DMS114 treated with DMSO at 0.1 percent for 48 hours (cell line): Measurements from ENCODE around the gene RSRP1.
A peak's percentile ranks its signal among the peaks of the same experiment; 100 is the strongest.
"Not testable (repeated sequence)": the region's sequence is repeated elsewhere in the genome, so short reads cannot be mapped to it uniquely, and the experiment has no call there.

Experiments used
- DNase-seq: peaks from one replicate; lab custom pipeline; 2025; ENCODE audit not compliant: unreplicated experiment; lab: John Stamatoyannopoulos, UW

RSRP1 gene

DNA sequence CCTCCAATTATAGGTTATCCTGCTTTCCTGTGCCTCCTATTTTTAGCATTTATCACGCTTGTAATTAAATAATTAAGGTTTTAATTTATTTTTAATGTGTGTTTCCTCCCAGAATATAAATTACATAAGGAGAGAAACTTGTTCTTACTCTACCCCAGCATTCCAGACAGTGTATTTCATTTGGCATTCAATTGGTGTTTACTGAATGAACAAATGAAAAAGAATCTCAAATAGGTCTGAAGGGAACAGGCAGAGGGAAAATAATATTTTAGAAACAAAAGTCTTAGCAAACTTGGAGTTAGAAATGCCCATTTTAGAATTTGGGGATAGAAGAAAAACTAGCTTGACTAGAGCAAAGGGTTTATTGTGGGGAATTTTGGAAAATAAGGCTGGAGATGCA lies 9.9 kb upstream of the RSRP1 start:
- DNase-seq, result no peak

DNA sequence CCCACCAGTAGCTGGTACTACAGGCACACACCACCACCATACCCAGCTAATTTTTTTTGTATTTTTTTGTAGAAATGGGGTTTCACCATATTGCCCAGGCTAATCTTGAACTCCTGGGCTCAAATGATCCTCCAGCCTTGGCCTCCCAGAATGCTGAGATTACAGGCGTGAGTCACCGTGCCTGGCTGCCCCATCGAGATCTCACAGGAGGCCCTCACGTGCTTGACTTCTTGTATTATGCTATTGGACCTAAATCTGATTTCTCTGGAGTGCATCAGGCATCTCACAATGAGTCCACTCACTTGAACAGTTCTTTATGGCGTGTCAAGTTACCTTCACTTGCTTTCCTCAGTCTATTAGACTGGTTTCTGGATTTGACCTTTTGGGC lies 9.3 kb upstream of the RSRP1 start:
- DNase-seq, result no peak

DNA sequence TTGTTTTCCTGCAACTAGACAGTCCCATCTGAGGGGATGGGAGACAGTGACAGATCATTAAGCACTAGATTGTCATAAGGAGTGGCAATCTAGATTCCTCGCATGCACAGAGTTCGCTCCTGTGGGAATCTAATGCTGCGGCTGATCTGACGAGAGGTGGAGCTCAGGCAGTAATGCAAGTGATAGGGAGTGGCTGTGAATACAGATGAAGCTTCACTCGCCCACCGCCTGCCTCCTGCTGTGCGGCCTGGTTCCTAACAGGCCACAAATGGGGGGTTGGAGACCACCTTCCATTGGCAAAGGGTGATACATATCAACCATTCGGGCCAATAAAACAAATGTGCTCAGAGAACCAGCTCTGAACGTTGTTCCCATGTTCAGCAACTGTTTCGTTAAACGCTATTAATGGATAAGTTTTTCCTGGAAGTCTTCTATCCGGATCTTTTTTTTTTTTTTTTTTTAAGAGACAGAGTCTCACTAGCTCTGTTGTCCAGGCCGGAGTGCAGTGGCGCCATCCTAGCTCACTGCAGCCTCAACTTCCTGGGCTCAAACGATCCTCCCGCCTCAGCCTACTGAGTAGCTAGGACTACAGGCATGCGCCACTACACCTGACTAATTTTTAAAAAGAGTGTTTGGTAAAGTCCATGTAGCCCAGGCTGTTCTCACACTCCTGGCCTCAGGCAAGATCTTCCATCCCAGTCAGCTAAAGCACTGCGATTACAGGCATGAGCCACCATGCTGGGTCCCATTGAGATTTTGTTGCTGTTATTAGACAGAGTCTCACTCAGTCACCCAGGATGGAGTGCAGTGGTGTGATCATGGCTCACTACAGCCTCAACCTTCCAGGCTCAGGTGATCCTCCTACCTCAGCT lies 8.7 kb upstream of the RSRP1 start:
- no peak for DNase-seq

DNA sequence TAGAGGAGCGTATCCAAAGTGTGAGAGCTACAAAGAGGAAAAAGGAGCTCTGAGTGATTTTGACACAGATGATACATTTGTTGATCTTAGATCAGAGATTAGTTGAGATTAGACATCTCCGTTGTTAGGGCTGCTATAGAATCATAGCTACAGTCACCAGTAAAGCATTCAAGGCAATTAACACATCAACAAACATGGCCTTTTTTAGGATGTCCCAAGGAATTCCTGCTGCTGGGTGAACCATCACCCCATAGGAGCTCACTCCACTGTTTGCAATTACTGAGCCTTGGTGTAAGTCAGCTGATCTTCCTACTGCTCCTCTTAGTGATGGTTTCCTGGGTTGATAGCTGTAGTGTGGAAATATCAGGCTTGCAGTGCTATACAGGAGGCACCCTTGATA lies 6.7 kb upstream of the RSRP1 start:
- DNase-seq, result no peak

DNA sequence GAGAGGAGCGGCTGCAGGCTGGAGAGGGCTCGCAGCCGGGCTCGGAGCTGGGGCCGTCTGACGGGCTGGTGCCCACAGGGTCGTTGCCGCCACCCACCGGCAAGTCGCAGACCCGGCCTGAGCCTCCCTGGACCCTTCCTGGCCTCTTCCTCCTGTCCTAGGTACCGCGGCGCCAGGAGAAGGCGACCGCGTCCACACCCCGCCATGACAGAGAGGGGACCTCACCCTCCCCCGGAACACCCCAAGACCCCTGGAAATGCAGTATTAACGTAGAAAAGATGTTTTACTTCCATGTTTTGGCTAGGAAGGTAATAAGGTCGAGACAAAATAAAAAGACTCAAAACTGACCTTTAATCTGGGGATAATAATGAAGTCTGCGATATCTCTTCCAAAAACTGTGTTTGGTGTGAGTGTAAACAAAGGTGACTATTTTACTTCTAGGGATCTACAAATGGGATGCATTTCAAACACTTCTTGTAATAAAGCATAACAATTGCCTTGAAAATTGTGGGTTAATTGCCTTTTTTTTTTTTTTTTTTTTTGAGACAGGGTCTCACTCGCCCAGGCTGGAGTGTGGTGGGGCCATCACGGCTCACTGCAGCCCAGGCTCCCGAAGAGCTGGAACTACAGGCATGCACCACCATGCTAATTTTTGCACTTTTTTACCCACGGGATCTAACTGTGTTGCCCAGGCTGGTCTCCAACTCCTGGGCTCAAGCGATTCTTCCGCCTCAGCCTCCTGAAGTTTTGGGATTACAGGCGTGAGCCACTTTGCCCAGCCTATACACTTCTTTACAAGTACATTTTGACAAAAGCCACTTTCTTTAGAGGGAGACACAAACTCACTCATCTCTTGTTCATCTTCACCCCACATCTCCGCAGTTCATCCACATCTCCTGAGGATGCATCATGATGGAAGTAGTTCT lies 838 bp upstream of the RSRP1 start:
- DNase-seq, result no peak

DNA sequence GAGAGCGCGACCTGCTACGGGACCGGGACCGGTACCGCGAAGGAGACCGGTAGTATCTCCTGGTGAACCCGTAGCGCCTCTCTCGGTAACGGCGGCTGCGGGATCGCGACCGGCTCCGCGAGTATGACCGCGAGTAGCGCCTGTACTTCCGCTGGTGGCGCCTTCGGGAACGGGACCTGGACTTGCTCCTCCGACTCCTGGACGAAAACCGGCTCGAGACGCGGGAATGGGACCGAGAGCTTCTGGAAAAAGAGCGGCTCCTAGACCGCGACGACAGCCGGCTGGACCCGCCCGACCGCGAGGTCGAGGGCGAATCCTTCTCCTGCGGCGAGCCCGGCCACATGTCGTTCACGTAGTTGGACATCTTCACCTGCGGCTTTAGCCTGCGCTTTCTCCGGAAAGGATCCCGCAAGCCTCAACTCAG lies 642 bp downstream of the RSRP1 start:
- DNase-seq, result no peak

DNA sequence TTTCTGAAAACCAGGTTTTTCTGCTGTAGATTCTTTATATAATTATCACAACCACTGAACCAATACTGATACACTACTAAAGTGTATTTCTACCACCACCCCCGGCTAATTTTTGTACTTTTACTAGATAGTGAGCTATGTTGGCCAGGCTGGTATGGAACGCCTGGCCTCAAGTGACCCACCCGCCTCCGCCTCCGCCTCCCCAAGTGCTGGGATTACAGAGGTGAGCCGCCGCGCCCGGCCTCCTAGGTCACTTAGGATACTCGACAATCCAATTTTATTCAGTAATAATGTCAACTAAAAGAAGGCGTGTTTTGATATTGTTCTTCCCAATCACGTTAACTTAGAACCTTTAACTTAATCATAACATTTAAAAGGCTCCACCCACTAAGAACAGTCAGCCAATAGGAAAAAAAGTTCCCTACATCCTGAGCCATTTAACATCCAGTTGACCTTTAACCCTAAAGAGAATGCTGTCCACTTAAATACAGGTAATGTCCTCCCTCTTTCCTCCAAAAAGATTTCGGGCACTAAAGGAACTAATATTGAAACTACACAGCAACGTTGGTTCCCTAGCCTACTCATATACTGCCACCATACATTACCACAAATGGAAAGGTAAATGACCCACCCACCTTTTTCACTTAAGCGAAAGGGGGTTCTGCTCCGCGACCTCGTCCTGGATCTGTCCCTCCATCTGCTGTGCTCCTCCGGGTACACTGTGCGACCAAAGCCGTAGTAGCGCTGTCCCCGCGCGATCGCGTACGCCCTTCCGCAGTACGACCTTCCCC lies 1.2 kb downstream of the RSRP1 start:
- peak; percentile 51 for DNase-seq

DNA sequence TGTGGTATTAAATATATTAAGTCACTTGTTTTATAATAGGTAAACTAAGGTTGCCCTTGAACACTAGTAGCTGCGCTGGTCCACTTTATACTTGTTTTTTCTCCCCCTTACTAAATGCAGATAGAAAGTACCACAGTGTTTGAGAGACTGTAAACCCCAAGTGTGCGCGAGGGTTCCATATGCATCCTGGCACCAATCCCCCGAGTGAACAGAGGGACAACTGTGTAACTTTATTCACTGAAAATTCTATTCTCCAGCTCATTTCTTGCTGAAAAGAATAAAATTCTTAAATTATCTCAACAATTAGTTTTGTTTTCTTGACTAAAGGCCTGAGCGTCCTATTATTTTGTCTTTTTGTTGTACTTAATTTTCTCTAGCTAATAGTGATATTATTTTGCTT lies 1.9 kb downstream of the RSRP1 start:
- DNase-seq, result no peak

DNA sequence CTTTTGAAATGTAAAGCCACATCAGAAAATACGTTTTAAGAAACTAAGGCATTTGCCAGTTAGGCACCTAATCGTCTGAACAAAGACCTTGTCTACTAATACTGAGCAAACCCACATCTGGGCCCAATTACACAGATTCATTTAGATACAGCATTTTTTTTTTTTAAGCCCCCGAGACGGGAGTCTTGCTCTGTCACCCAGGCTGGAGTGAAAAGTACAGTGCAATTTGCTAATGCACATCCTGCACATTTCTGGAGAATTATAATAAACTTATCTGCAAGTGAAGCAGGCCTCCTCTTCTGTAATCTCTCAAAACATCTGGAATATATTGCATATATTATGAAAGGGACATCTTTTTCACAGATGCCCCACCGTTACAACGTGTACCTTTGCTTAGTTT lies 3.3 kb downstream of the RSRP1 start:
- DNase-seq, result no peak

DNA sequence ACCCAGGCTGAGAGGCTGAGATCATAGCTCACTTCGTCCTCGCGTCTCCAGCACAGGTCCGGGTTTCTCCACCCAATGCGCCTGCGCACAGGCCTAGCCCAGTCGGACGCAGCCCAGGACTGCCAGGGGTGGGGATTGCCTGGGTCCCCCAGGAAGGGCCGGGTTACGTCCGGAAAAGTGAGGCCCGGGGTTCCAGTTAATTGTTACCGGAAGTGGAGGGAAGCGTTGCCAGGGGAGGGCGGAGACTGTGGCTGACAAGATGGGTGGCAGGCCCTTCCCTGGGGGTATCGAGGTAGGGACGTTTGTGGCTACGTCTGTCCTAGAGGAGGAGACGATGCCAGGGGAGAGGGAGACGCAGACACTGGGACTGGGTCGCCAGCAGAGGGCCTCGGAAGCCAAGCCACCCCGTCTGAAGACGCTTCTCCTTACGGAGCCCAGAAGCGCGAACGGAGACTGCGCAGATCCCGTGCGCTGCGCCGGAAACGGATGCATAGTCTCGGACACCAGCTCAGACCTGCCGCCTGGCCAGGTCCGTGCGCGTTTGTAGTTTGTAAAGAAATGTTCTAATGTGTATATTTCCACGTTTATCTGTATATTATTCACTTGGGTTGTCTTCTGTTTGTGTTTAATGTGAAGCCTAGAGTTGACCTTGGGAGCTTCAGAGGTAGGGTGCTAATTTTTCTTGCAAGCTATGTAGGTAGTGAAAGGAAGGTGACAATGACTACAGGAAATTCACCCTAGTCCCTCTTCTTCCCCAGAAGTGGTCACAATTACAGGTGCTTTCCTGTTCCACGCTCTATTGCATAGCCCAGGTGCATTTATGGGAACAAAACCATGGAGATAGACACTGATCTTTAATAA lies 7.3 kb downstream of the RSRP1 start:
- peak; percentile 92 for DNase-seq

DNA sequence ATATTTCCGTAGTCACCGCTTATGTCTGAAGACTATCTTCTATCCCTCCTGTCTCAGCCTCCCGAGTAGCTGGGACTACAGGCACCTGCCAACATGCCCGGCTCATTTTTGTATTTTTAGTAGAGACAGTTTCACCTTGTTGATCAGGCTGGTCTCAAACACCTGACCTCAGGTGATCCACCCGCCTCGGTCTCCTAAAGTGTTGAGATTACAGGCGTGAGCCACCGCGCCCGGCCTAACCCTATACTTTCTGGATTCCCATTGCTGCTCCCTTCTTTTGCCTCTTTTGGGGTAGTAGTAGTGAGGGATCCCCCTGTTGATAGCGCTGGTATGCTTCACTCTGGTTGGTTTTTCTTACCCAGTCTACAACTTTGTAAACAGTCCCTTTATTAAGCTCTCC lies 9.2 kb downstream of the RSRP1 start:
- DNase-seq, result no peak

DNA sequence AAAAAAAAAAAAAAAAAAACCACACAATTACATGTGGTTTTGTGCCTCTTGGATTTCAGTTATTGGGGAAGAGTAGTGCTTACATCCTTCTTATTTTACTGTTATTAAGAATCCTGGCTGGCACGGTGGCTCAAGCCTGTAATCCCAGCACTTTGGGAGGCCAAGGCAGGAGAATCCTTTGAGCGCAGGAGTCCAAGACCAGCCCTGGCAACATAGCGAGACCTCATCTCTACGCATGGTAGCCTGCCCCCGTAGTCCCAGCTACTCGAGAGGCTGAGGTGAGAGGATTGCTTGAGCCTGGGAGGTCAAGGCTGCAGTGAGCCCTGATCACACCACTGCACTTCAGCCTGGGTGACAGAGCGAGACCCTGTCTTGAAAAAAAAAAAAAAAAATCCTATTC lies 11.0 kb downstream of the RSRP1 start:
- not testable (repeated sequence) for DNase-seq

DNA sequence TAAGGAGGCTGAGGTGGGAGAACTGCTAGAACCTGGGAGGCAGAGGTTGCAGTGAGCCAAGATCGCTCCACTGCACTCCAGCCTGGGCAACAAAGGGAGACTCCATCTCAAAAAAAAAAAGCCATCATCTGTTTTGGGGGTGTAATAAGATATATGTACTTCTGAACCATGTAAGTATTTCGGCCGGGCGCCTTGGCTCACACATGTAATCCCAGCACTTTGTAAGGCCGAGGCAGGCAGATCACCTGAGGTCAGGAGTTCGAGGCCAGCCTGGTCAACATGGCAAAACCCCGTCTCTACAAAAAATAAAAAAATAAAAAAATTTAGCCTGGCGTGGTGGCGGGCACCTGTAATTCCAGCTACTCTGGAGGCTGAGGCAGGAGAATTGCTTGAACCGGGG lies 11.8 kb downstream of the RSRP1 start:
- not testable (repeated sequence) for DNase-seq

DNA sequence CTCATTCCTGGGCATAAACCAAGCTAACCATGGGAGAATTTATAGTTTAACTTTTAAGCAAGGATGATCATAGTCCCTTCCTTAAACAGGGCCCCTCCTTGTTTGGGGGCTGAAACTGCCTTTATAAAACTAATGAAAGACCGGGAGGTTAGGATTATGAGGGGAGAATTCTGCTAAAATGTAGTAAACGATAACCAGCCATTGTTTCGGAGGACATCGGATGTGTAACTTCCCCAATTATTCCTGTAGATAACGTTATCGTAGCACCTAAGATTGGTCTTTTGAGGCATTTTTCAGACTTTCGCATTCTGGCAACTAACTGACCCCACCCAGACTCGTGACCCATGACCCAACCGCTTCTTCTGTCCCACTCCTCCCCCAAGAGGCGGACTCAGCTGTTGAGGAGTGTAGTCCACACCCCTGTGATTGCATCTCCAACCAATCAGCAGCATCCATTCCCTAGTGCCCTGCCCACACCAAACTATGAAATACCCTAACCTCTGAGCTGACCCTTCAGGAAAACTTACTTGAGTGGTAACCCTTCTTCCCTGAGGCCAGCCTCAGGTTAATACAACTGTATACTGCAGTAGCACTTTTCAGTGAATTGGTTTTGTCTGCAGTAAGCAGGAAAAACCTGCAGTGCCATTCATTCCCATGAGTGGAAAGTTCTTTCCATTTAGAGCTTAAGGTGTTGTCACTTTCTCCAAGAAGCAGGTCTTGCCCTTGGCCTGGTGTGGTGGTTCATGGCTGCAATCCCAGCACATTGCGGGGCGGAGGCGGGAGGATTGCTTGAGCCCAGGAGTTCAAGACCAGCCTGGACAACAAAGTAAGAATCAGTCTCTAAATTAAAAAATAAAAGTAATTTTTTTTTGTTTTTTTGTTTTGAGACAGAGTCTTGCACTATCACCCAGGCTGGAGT lies 14.1 kb downstream of the RSRP1 start:
- peak; percentile 66 for DNase-seq

DNA sequence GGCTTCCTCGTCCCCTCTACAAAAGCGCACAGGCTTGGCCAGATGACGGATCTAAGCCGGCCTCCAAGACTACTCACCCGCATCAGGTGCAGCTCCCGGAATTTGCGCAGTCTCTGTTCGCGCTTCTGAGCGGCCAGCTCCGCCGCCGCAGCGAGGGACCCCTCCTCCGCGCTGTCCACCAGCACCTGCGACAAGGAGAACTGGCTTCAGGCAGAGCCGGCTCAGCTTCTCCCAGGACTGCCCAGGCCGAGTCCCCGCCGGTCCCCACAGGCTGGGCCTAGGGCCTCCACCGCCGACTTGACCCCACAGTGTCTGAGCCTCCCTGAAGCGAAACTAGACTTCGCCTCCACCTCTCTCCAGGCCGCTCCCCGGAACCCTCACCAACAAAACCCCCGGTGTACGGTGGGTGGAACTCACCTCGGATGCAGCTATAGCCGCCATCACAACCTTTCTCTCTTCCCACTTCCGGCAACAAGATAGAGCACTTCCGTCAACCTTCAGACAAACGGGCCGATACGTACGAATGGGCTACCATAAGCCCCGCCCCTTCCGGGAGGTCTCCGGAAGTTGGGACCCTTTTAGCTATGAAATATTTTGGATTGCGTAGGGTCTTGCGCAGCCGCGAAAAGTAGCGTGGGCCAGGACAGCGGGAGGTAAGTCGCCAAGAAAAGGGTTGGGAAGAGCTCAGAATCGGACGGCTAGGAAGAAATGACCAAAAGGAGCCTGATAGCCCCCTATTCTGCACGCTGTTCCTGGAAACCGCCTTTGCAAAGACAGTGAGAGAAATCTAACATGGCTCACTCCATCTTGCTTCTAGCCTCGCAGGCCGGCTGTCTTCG lies 15.0 kb downstream of the RSRP1 start, which contains the start of gene SYF2:
SYF2 (minus strand) TSS at position 476 of the 839 bp plus-strand sequence; CDS start at position 441, 35 bp downstream.
- peak; percentile 96 for DNase-seq

DNA sequence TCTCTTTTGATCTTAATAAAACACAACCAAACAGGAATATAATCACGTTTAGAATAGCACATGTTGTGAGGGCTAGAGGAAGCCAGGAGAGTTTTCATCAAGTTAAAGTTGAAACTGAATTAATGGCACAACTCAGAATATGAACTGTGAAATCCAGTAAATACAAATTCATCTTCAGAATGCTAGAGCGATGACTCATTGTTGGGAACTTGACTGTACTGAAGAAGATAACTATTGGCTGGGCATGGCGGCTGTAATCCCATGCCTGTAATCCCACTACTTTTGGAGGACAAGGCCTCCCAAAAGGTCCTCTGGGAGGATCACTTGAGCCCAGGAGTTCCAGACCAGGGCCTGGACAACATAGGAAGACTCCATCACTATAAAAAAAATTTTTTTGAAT lies 23.8 kb downstream of the RSRP1 start:
- DNase-seq, result no peak

DNA sequence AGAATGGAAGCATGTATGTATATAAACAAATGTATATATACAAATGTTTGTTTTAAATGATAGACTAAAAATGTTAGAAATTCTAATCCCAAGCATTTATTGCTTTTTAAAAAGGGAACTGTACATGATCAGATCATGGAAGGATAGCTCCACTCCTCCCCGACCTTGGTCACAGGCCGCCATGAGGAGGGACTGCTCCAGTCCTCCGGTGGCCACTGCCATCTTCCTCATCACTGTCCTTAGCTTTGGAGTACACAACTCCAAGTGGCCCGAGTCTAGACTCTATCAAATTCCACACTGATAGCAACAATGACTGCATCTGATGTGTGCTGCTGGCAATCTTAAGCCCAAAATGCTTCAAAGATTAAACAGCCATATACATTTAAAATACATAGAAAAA lies 24.6 kb downstream of the RSRP1 start:
- no peak for DNase-seq

DNA sequence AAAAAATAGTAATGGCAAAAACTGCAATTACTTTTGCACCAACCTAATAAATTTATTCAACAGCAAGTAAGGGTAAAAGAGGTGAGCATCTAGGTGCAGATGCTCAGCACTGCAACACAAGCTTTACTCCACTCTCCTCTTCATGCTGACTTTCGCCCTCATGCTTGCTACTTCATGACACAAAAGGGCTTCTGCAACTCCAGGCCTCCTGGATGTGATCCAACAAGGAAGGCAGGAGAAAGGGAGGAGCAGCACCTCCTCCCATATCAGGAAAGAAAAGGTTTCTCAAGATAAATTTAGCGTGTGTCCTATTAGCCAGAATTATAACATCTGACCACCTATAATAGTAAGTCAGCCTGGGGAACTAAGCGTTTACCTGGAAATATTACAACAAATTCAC lies 26.6 kb downstream of the RSRP1 start:
- DNase-seq, result no peak
